ENCODE results near the gene MTO1. TPM values are rescaled to one million over a fixed set of nuclear protein-coding genes. Genes with fewer than 3 reads are reported as not detected.

MTO1 gene
- total RNA-seq, 2 experiments from 2014 or later = 63.8 to 72.5 TPM

DNA sequence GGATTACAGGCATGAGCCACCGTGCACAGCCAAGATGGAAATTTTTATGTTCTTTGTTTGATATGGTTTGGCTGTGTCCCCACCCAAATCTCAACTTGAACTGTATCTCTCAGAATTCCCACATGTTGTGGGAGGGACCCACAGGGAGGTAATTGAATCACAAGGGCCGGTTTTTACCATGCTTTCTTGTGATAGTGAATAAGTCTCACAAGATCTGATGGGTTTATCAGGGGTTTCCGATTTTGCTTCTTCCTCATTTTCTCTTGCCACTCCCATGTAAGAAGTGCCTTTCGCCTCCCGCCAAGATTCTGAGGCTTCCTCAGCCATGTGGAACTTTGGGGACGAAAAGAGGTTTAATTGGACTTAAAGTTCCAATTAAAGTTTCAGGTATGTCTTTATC, 44.7 kb downstream of the MTO1 start:
- H3K9me2 ChIP-seq (ENCODE audit: insufficient read depth, low read length) = no peaks in the 10 kb centered on the region
- H3K9me3 ChIP-seq (ENCODE audit: low read length) = no peaks in the 10 kb centered on the region; the same call in 1 of the 2 replicates
- POLR2A ChIA-PET = no interaction called here
- no peaks in the 10 kb centered on the region for H3K79me2 ChIP-seq (ENCODE audit: insufficient read depth, low read depth, low read length)
- peaks cover 42% of the 10 kb centered on the region for H3K36me3 ChIP-seq (ENCODE audit: insufficient read depth, low read length)
- no peak overlapping the region for H2AFZ ChIP-seq (ENCODE audit: low read length)
- CTCF ChIA-PET (ENCODE audit: unreplicated experiment) = no interaction called here
- H3K4me2 ChIP-seq (ENCODE audit: low read length) = no peak overlapping the region
- H3K27ac ChIP-seq (ENCODE audit: low read depth, low read length, poor library complexity, severe bottlenecking) = no peak overlapping the region
- DNase-seq (ENCODE audit: low spot score) = no peak
- TF ChIP-seq CTCF (conservative IDR thresholded peaks at IDR 0.05; ENCODE audit: low read length) (no peak), EZH2phosphoT487 (IDR thresholded peaks at IDR 0.05; ENCODE audit: borderline replicate concordance, low read depth, low read length) (no peak)
- intact Hi-C loops (cut with micrococcal nuclease; ENCODE audit: unreplicated experiment) = no loop called here
- H3K4me1 ChIP-seq (ENCODE audit: insufficient read depth, low read length, poor library complexity, severe bottlenecking) = no peaks in the 10 kb centered on the region
- H4K20me1 ChIP-seq (ENCODE audit: insufficient read depth, low read length) = no peaks in the 10 kb centered on the region
- no peak overlapping the region for H3K4me3 ChIP-seq (ENCODE audit: low read depth, low read length, poor library complexity, severe bottlenecking)
- BruUV-seq (replicated peaks) = no TSS peak

- CTCF ChIA-PET (ENCODE audit: unreplicated experiment) = no interaction called here
- Histone ChIP-seq H3K27ac (ENCODE audit: low read depth, low read length, poor library complexity, severe bottlenecking) (no peak overlapping the region), H3K4me1 (ENCODE audit: insufficient read depth, low read length, poor library complexity, severe bottlenecking) (no peaks in the 10 kb centered on the region), H3K4me2 (ENCODE audit: low read length) (no peak overlapping the region), H3K4me3 (ENCODE audit: low read depth, low read length, poor library complexity, severe bottlenecking) (no peak overlapping the region), H3K36me3 (ENCODE audit: insufficient read depth, low read length) (peaks cover 30% of the 10 kb centered on the region), H3K9me3 (ENCODE audit: low read length) (no peaks in the 10 kb centered on the region; the same call in 1 of the 2 replicates), H4K20me1 (ENCODE audit: insufficient read depth, low read length) (no peaks in the 10 kb centered on the region), H3K79me2 (ENCODE audit: insufficient read depth, low read depth, low read length) (no peaks in the 10 kb centered on the region), H2AFZ (ENCODE audit: low read length) (no peak overlapping the region), H3K9me2 (ENCODE audit: insufficient read depth, low read length) (no peaks in the 10 kb centered on the region)
- no peak for DNase-seq (ENCODE audit: low spot score)
- no peak for TF ChIP-seq CTCF (conservative IDR thresholded peaks at IDR 0.05; ENCODE audit: low read length)
- TF ChIP-seq EZH2phosphoT487 (IDR thresholded peaks at IDR 0.05; ENCODE audit: borderline replicate concordance, low read depth, low read length) = no peak
- POLR2A ChIA-PET = interaction anchor here (0.7 kb wide), 2 partner anchors 9 to 12 kb away, joined by 3 read pairs; no protein-coding TSS in a partner anchor
- intact Hi-C loops (cut with micrococcal nuclease; ENCODE audit: unreplicated experiment) = no loop called here
- no TSS peak for BruUV-seq (replicated peaks)
Observed at GRCh38 chr6:73508776-73509175, 47.2 kb downstream of the MTO1 start.

DNA sequence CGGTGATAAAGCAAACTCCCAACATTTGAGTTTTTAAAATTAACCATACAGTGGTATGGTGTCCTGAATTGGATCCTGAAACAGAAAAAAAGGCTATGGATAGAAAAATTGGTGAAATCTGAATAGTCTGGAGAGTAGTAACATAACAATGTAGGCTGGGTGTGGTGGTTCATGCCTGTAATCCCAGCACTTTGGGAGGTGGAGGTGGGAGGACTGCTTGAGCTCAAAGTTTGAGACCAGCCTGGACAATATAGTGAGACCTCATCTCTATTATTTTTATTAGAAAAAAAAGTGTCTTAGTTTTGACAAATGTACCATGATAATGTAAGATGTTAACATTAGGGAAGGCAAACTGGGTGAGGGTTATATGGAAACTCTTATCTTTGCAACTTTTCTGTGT, 48.3 kb downstream of the MTO1 start:
- BruUV-seq (replicated peaks) = no TSS peak

More for the DNA sequence above, 48.3 kb downstream of the MTO1 start:
- H3K4me1 ChIP-seq (ENCODE audit: insufficient read depth, low read length, poor library complexity, severe bottlenecking) = peaks cover 3% of the 10 kb centered on the region
- H2AFZ ChIP-seq (ENCODE audit: low read length) = no peak overlapping the region
- peaks cover 29% of the 10 kb centered on the region for H3K36me3 ChIP-seq (ENCODE audit: insufficient read depth, low read length)
- no peak for TF ChIP-seq CTCF (conservative IDR thresholded peaks at IDR 0.05; ENCODE audit: low read length)
- TF ChIP-seq EZH2phosphoT487 (IDR thresholded peaks at IDR 0.05; ENCODE audit: borderline replicate concordance, low read depth, low read length) = no peak
- ChIA-PET CTCF (ENCODE audit: unreplicated experiment) (no interaction called here), POLR2A (interaction anchor here (0.6 to 1.0 kb wide), 3 partner anchors 10 to 90 kb away, joined by 4 to 5 read pairs (median 4); no protein-coding TSS in a partner anchor)
- intact Hi-C loops (cut with micrococcal nuclease; ENCODE audit: unreplicated experiment) = no loop called here
- no peaks in the 10 kb centered on the region; the same call in 1 of the 2 replicates for H3K9me3 ChIP-seq (ENCODE audit: low read length)
- DNase-seq (ENCODE audit: low spot score) = no peak
- H3K9me2 ChIP-seq (ENCODE audit: insufficient read depth, low read length) = no peaks in the 10 kb centered on the region
- no peak overlapping the region for H3K27ac ChIP-seq (ENCODE audit: low read depth, low read length, poor library complexity, severe bottlenecking)
- no peak overlapping the region for H3K4me3 ChIP-seq (ENCODE audit: low read depth, low read length, poor library complexity, severe bottlenecking)
- no peak overlapping the region for H3K4me2 ChIP-seq (ENCODE audit: low read length)
- no peaks in the 10 kb centered on the region for H3K79me2 ChIP-seq (ENCODE audit: insufficient read depth, low read depth, low read length)
- peaks cover under 1% of the 10 kb centered on the region; the same call in 1 of the 2 replicates for H4K20me1 ChIP-seq (ENCODE audit: insufficient read depth, low read length)
